ENCODE measurements around the gene CSTA.

Gene CSTA

DNA sequence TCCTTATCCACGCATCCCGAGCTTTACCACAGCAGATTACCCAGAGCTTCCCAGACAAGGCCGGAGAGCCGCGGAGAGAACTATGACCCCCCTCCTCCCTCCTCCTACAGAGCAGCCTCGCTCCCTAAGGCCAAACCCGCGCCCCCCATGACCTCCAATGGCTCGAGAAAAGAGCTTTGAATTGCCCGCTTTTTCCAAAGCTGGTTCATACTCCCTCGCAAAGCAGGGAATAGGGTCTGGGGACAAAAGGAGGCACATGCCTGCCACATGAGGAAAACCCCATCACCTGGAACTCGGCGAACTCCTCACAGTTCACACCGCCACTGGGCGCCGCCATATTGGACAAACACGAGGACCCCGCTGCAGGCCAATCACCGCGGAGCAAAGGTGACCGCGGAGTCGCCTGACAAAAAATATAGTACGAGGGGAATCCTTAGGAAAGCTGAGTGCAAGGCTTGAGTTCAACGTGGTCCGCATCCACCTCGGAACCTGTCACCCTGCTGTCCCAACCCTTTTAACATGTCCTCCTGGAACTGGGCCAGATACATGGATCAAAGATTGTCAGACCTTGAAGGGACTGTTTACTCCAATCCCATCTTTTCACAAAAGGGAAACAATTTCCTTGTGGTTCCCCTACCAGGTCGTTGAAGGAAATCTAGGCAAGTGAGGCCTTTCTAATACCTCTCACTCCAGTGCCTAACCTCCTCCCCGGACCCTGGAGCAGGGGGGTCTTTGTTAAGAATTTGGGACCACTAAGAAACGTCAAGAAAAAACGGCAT is 58.0 kb downstream of the CSTA start, which contains the start of gene MIX23:
Gene MIX23, minus strand, starts transcription at position 344 of the 779 bp plus-strand sequence. Its CDS starts 7 bp downstream, at position 337.
- peak; percentile 69 to 82 (median 81) for DNase-seq

DNA sequence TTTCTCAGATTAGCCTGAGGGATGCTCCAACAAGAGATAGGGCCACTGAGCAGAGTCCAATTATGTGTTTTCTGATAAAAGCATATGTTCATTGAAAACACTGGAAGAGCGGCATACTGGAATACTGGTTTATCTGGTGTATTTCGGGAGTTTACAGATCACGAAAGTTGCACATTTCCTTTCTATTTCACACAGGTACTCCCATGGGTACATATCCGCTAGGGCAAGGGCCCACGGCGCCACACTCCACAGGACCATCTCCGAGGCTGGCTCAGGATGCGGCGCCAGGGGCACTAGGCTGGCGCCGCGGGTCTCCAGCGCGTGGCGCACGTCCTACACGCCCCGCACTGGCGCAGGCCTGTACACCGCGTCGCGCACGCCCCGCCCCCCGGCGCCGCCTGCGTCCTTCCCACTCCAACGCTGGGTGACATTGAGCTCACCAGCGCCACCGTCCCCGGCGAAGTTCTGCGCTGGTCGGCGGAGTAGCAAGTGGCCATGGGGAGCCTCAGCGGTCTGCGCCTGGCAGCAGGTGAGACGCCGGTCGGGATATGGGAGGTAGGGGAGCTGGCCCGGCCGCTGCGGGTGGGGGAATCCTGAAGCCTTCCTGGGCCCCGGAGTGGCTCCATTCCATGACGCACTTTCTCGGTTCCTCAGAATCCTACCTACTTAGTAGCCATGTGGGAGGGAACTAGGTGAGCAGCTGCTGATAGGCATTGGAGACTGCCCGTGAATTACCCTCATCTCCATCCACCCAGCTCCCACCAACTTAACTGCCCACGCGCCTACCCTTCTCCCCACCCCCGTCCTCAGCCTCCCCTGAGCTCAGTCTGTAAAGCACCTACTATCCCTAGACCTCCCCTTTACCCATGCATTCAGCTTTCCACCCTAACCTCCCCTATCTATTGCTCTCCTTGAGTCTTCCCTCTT is 59.0 kb downstream of the CSTA start, which contains the start of gene FAM162A:
Gene FAM162A, plus strand, starts transcription at position 412 of the 927 bp plus-strand sequence. Its CDS starts 84 bp downstream, at position 496.
- DNase-seq: peak; percentile 86 to 92 (median 90)

DNA sequence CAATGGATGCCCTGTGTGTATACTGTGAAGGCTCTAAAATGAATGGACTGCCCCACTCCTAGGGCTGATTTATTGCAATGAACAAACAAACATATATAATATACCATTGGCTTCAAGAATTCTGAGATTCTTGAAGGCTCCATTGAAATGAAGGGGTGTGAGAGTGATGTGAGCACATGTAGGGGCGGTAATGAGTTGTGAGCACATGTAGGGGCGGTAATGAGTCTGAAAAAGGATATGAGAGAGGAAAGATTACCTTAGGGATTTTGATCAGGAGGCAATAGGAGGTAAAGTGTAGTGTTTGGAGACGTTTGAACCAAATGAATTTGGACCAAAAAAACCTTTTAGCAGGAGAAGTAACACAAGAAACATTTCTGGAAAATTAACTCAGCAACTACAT is 62.7 kb downstream of the CSTA start:
- DNase-seq: no peak

DNA sequence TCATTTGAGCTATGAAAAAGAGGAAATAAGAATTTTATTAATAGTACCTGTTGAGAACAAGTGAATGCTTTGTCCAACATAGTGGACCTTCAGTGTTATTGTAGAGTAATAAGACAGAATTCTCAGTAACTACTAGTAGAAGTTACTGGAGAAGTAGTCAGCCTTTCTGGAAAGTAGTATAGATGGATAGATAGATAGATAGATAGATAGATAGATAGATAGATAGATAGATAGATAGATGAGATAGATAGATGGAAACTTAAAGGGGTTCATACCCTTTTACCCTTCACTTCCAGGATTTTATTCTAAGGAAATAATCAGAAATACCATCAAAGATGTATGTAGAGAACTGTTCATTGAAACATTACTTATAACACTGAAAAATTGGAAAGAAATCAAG is 64.1 kb downstream of the CSTA start:
- DNase-seq: no peak

DNA sequence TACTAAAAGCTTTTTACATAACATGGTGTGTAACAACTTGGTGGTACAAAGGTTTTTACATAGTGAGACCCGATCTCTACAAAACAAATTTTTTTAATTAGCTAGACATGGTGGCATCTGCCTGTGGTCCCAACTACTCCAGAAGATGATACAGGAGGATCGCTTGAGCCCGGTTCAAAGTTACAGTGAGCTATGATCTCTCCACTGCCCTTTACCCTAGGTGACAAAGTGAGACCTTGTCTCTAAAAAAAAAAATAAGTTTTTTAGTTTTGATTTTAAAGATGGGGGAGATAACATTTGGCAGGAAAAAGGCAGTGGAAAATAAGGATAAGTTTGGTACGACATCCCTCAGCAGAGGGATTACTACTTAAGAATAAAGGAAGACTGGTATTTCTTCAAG is 64.8 kb downstream of the CSTA start:
- DNase-seq: no peak

DNA sequence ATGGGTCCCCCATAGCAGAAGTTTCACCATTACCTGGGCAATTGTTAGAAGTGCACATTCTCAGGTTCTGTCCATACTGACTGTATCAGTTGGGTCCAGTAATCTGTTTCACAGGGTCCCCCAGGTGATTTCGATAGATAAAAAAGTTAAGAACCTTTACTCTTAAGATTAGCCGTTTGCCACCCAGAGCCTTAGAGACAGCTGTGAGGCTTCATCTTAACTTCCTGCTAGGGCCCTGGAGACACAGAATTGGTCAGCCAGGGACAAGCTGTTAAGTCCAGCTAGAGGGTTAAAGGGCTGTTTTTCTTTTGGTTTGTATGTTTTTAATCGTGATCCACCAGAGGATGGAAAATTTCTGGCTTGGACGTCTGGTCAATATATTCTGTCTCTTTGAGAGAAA is 65.6 kb downstream of the CSTA start:
- no peak for DNase-seq

All from stimulated activated naive CD4-positive, alpha-beta T cell (primary cell).